HL-60 (cell line): Measurements from ENCODE around the gene PELI1.

ENCODE experiments used
- DNase-seq, 2 experiments: peaks; one replicate each; pipeline ENCODE4 v3.0.0-alpha.2; 2010 to 2020; ENCODE audit warnings: low read depth in 1 of 2, low spot score in 1 of 2
- H3K27ac ChIP-seq: fragments of 250-450 bp; sonication (Bioruptor Pico); replicated peaks from 2 replicates; pipeline ENCODE4 v1.5.1; 2020; ENCODE audit warnings: mild to moderate bottlenecking, moderate library complexity
- H3K27me3 ChIP-seq: fragments of 250-450 bp; sonication (Bioruptor Pico); 2 replicates; pipeline ENCODE4 v1.5.1; 2021; ENCODE audit warnings: mild to moderate bottlenecking, moderate library complexity; ENCODE audit not compliant: insufficient read depth, poor library complexity, severe bottlenecking
- H3K4me3 ChIP-seq: replicated peaks from 2 replicates; pipeline ENCODE4 v1.5.1; 2011; ENCODE audit warnings: mild to moderate bottlenecking, control low read depth, low read length; ENCODE audit not compliant: insufficient read depth
- CTCF ChIP-seq: IDR thresholded peaks from one replicate; pipeline ENCODE4 v1.5.1; 2011; ENCODE audit warnings: low read length, control low read depth, inconsistent platforms; ENCODE audit not compliant: insufficient read depth
- GABPA ChIP-seq: IDR thresholded peaks from 2 replicates; pipeline ENCODE4 v1.6.1; 2012; ENCODE audit warnings: low read depth
- POLR2AphosphoS5 ChIP-seq: IDR thresholded peaks from 2 replicates; pipeline ENCODE4 v1.6.1; 2012; ENCODE audit warnings: low read depth
- REST ChIP-seq: IDR thresholded peaks from 2 replicates; pipeline ENCODE4 v1.6.1; 2012; ENCODE audit warnings: low read depth; ENCODE audit not compliant: insufficient replicate concordance
- SPI1 ChIP-seq: IDR thresholded peaks from 2 replicates; pipeline ENCODE4 v1.6.1; 2012; ENCODE audit warnings: low read depth, mild to moderate bottlenecking, borderline replicate concordance

PELI1 gene

DNA sequence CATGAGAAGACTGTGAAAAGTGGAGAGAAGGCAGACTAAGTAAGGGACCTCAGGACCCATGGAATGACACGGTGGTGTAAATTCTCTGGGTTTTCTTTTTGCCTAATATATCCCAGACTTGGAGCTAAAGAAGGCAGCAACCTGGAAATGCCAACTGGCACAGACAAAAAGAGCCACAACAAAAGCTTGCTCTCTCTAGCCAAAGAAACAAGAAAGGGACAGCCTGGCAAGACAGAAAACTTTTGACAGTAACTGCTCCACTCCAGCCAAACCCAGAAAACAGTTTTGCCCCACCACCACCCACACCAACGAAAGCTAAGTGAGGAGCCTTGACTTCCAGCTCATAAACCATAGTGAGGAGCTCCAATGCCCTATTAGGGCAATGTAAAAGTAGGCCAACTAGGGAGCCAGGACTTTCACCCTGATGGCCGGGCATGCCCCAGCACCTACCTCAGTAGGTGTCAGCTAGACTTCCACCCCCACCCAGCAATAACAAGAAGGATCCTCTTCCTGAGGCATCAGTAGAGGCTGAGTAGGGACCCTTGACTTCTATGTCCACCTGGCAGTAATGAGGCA, 35.5 kb downstream of the PELI1 start:
- no peak overlapping the region for H3K27ac ChIP-seq
- H3K4me3 ChIP-seq, result no peak overlapping the region
- no peak for DNase-seq
- no peak for TF ChIP-seq GABPA
- TF ChIP-seq CTCF, result no peak
- no peak for TF ChIP-seq REST
- no peak for TF ChIP-seq SPI1
- TF ChIP-seq POLR2AphosphoS5, result no peak
- no peaks in the 10 kb centered on the region for H3K27me3 ChIP-seq

- H3K27ac ChIP-seq, result no peak overlapping the region
- DNase-seq, result no peak
- no peak for TF ChIP-seq SPI1
- no peak for TF ChIP-seq POLR2AphosphoS5
- no peak for TF ChIP-seq REST
- TF ChIP-seq CTCF, result no peak
- no peak for TF ChIP-seq GABPA
Observed at GRCh38 chr2:64106481-64106880, 37.7 kb downstream of the PELI1 start.

GRCh38 chr2:64105670-64106461, 38.4 kb downstream of the PELI1 start:
- TF ChIP-seq REST (no peak), GABPA (no peak), POLR2AphosphoS5 (no peak), CTCF (no peak), SPI1 (no peak)
- no peak overlapping the region for H3K4me3 ChIP-seq
- DNase-seq, result peak in 1 of 2 experiments; percentile 17
- H3K27me3 ChIP-seq, result no peaks in the 10 kb centered on the region
- no peak overlapping the region for H3K27ac ChIP-seq

More at GRCh38 chr2:64106481-64106880, 37.7 kb downstream of the PELI1 start:
- Histone ChIP-seq H3K4me3 (no peak overlapping the region), H3K27me3 (no peaks in the 10 kb centered on the region)
